Sigmoid colon (tissue), 7 donors: Measurements from ENCODE around the gene GALNS. TPM values are rescaled to one million over a fixed set of nuclear protein-coding genes. Genes with fewer than 3 reads are reported as not detected.

Experiments
- DNase-seq: peaks from one replicate; pipeline ENCODE4 v3.0.0-alpha.2; 2019
- H3K27ac ChIP-seq, 4 donors: fragments of 200-600 bp; sonication (generic); one replicate each; pipeline ENCODE4 v1.5.1; 2016 to 2019; ENCODE audit warnings: mild to moderate bottlenecking in 1 of 4
- H3K27me3 ChIP-seq, 3 donors: fragments of 200-600 bp; sonication (generic); one replicate each; pipeline ENCODE4 v1.5.1; 2019; ENCODE audit warnings: mild to moderate bottlenecking in 1 of 3
- H3K36me3 ChIP-seq, 4 donors: fragments of 200-600 bp; sonication (generic); one replicate each; pipeline ENCODE4 v1.5.1; 2016 to 2019
- H3K4me1 ChIP-seq, 4 donors: fragments of 200-600 bp; sonication (generic); one replicate each; pipeline ENCODE4 v1.5.1; 2017 to 2019
- H3K4me3 ChIP-seq, 4 donors: fragments of 200-600 bp; sonication (generic); one replicate each; pipeline ENCODE4 v1.5.1; 2017 to 2019; ENCODE audit warnings: mild to moderate bottlenecking in 2 of 4, moderate library complexity in 1 of 4
- H3K9me3 ChIP-seq, 4 donors: fragments of 200-600 bp in 3 of 4; sonication (generic) in 3 of 4; one replicate each; pipeline versions ENCODE4 v1.5.1 to v1.6.1; 2013 to 2019
- EP300 ChIP-seq, 4 donors: sonication (generic); formaldehyde crosslinking; IDR thresholded peaks; one replicate each; pipeline ENCODE4 v1.6.1; 2017; ENCODE audit warnings: antibody characterized with exemption in 4 of 4
- POLR2A ChIP-seq, 2 donors: fragments of 450-650 bp; IDR thresholded peaks; one replicate each; pipeline ENCODE4 v1.6.1; 2016; ENCODE audit warnings: antibody characterized with exemption in 2 of 2, mild to moderate bottlenecking in 2 of 2, moderate library complexity in 2 of 2
- POLR2AphosphoS5 ChIP-seq, 4 donors: sonication (generic); formaldehyde crosslinking; IDR thresholded peaks; one replicate each; pipeline ENCODE4 v1.6.1; 2017; ENCODE audit warnings: antibody characterized with exemption in 4 of 4
- WGBS, 2 donors: extraction: QIAGEN DNeasy Blood & Tissue Kit; methylation state at CpG; one replicate each; pipeline ENCODE4 v1.1.7; 2013; 5-methylcytosine and 5-hydroxymethylcytosine counted together
- intact Hi-C: fragments of 100-400 bp; cut with DNase I; formaldehyde crosslinking; loops from one replicate; pipeline ENCODE4 v1.15.1; 2023
- polyA plus RNA-seq, 3 donors: library from polyadenylated mRNA; stranded (reverse); fragments of 200-250 nt; gene quantifications; one replicate each; pipeline ENCODE4 v1.2.3, GENCODE V29; 2013
- total RNA-seq, 4 donors: library from RNA; depleted of rRNA; stranded (reverse); fragments of >200 nt; gene quantifications; one replicate each; pipeline ENCODE4 v1.1.0, GENCODE V29; 2016
- TF ChIP-seq, protein P1 (sequence below), 4 experiments: fragments of 450-650 bp in 3 of 4; fragments of 200-600 bp in 1 of 4; IDR thresholded peaks; one replicate each; pipeline ENCODE4 v1.5.1; 2016 to 2019; ENCODE audit warnings: antibody characterized with exemption in 4 of 4, mild to moderate bottlenecking in 3 of 4, moderate library complexity in 2 of 4
- donor health status: healthy with polysubstance abuse.
- donor health status: Bipolar disorder and iron deficiency.
- donor health status: healthy.

GALNS gene
- total and polyA plus RNA-seq, 7 donors = 6.2 to 50.4 (median 11.1) TPM

DNA sequence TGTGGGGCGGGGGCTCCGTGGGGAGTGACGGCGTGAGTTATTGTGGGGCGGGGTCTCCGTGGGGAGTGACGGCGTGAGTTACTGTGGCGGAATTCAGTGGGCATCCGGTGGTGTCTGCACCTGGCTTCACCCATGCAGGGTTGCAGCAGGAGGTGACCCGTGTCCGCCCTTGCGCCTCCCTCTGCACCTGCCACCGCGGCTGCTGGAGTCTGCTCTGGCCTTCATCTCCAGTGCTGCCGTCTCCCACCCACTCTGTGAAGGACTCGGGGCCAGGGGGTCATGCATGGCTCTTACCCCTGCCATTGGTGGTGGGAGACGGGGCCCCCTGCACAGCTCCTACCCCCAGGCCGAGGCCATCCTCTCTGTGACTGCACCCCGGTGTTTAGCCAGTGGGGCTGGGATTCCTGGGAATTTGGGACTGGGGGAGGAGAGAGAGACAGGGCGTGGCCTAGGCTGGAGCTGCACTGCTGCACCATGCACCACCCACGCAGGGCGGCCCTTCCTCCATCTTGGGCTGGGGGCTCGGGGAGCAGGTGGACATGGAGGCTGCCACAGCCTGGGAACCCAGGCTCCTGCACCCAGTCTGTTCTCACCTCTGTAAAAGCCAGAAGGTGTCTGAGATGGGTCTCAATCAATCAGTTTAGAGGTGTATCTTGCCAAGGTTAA lies 11.0 kb upstream of the GALNS start:
- Histone ChIP-seq H3K27ac (no peak overlapping the region), H3K4me3 (no peak overlapping the region), H3K4me1 (no peaks in the 10 kb centered on the region), H3K9me3 (no peaks in the 10 kb centered on the region), H3K36me3 (peaks cover 0 to 4% (median 0%) of the 10 kb centered on the region in 4 donors), H3K27me3 (peaks cover 0 to 35% (median 7%) of the 10 kb centered on the region in 3 donors)
- WGBS, 2 donors = 68 to 85% methylated on average over 24 of the region's 24 CpGs
- TF ChIP-seq EP300 (IDR thresholded peaks at IDR 0.05) (no peak), POLR2AphosphoS5 (IDR thresholded peaks at IDR 0.05) (no peak), POLR2A (IDR thresholded peaks at IDR 0.05) (no peak)
- TF ChIP-seq, protein P1, sequence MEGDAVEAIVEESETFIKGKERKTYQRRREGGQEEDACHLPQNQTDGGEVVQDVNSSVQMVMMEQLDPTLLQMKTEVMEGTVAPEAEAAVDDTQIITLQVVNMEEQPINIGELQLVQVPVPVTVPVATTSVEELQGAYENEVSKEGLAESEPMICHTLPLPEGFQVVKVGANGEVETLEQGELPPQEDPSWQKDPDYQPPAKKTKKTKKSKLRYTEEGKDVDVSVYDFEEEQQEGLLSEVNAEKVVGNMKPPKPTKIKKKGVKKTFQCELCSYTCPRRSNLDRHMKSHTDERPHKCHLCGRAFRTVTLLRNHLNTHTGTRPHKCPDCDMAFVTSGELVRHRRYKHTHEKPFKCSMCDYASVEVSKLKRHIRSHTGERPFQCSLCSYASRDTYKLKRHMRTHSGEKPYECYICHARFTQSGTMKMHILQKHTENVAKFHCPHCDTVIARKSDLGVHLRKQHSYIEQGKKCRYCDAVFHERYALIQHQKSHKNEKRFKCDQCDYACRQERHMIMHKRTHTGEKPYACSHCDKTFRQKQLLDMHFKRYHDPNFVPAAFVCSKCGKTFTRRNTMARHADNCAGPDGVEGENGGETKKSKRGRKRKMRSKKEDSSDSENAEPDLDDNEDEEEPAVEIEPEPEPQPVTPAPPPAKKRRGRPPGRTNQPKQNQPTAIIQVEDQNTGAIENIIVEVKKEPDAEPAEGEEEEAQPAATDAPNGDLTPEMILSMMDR (IDR thresholded peaks at IDR 0.05) = no peak
- DNase-seq = no peak
- intact Hi-C loops = no loop called here

DNA sequence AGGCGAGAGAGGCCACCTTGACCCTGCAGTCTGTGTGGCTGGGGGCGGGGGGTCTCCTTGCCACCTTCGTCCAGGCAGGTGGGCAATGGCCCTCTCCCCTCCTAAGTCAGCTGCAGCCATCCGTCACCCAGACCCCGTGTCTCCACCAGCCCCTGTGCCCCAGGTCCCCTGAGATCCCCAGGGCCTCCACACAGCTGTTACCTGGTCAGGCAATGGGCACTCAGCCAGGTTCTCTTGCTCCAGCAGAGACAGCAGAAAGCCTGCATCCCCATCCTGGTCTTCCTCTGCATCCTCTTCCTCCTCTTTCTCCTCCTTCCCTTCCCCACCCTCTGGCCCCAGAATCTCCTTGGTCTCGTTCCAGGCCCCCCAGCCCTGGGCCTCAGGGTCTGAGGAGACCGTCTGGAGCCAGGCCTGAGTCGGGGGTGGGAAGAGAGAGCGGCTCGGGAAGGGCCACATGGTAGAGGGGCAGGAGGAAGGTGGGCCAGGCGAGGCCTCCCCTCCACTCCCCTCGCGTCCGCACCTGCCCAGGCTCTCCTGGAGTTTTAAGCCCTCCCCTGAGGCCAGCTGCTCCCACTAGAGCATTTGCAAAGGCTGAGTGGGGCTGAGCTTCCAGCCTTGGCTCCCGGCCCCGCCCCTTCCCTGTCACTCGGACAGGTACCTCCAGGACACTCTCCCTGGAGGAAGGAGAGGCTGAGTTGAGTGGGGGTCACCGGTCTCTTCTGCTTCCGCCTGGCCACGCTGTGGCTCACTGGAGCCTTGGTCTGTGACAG lies 9.6 kb upstream of the GALNS start, which contains the start of gene PABPN1L:
Gene PABPN1L (minus strand): TSS at position 510 of the 770 bp plus-strand sequence. CDS start 54 bp downstream, at position 456.
- TF ChIP-seq POLR2AphosphoS5 (IDR thresholded peaks at IDR 0.05) = no peak
- TF ChIP-seq POLR2A (IDR thresholded peaks at IDR 0.05) = no peak
- TF ChIP-seq, protein P1 (IDR thresholded peaks at IDR 0.05) = no peak
- TF ChIP-seq EP300 (IDR thresholded peaks at IDR 0.05) = no peak
- Histone ChIP-seq H3K4me3 (no peak within 1 kb of the TSS), H3K27ac (no peak within 1 kb of the TSS), H3K27me3 (peaks cover 0 to 24% (median 3%) of the 10 kb centered on the region in 3 donors), H3K4me1 (no peaks in the 10 kb centered on the region), H3K9me3 (no peaks in the 10 kb centered on the region), H3K36me3 (peaks cover 0 to 18% (median 9%) of the 10 kb centered on the region in 4 donors)
- intact Hi-C loops = no loop called here
- no peak for DNase-seq
- 62 to 77% methylated on average over 20 of the region's 20 CpGs for WGBS, 2 donors

DNA sequence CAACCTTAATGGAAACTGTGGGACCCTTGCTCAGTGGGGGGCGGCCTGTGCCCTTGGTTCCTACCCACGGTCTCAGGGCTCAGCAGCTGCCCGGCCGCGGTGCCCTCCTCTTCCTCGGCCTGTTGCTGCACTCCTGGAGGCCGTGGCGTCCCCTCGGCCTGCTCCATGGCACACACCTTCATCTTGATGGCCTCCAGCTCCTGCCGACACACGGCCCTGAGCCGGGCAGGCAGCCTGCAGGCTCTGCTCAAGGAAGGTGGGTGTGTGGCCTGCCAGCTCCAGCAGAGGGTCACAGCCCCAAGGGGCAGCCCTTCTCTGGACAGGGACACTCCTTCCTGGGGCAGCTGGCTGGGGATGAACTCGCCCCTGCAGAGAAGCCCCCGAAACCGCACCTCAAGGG lies 9.0 kb upstream of the GALNS start:
- Histone ChIP-seq H3K36me3 (peaks cover 6 to 24% (median 14%) of the 10 kb centered on the region in 4 donors), H3K27ac (no peak overlapping the region), H3K27me3 (peaks cover 0 to 18% (median 0%) of the 10 kb centered on the region in 3 donors), H3K4me1 (no peaks in the 10 kb centered on the region), H3K9me3 (no peaks in the 10 kb centered on the region), H3K4me3 (no peak overlapping the region)
- no peak for TF ChIP-seq POLR2AphosphoS5 (IDR thresholded peaks at IDR 0.05)
- no peak for TF ChIP-seq POLR2A (IDR thresholded peaks at IDR 0.05)
- TF ChIP-seq EP300 (IDR thresholded peaks at IDR 0.05) = no peak
- TF ChIP-seq, protein P1 (IDR thresholded peaks at IDR 0.05) = no peak
- intact Hi-C loops = no loop called here
- WGBS, 2 donors = 80 to 91% methylated on average over 15 of the region's 15 CpGs
- DNase-seq = no peak

DNA sequence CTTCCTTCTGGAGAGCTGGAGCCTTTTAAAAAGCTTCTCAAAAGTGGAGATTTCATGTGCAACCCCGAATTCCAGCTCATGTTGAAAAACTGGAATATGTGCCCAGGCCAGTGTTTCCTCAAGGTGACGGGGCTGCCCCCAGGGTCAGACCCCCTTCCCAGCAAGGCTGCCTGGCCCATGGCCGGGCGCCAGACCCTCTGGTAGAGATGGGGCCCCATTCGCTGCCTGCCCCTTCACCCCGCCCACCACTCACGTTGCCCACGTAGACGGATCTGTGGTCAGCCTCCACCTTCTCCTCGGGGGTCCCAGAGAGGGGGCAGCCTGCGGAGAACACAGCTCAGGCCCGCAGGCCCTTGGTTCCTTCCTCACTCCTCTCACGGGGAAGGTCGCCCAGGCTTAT lies 8.6 kb upstream of the GALNS start:
- Histone ChIP-seq H3K4me1 (no peaks in the 10 kb centered on the region), H3K27ac (no peak overlapping the region), H3K9me3 (no peaks in the 10 kb centered on the region), H3K4me3 (no peak overlapping the region), H3K36me3 (peaks cover 10 to 28% (median 18%) of the 10 kb centered on the region in 4 donors), H3K27me3 (peaks cover 0 to 13% (median 0%) of the 10 kb centered on the region in 3 donors)
- intact Hi-C loops = no loop called here
- no peak for TF ChIP-seq POLR2AphosphoS5 (IDR thresholded peaks at IDR 0.05)
- no peak for TF ChIP-seq POLR2A (IDR thresholded peaks at IDR 0.05)
- TF ChIP-seq EP300 (IDR thresholded peaks at IDR 0.05) = no peak
- TF ChIP-seq, protein P1 (IDR thresholded peaks at IDR 0.05) = no peak
- WGBS, 2 donors = 75 to 85% methylated on average over 14 of the region's 14 CpGs
- DNase-seq = no peak
